ENCODE measurements around the gene ARHGAP28. TPM values are rescaled to one million over a fixed set of nuclear protein-coding genes. Genes with fewer than 3 reads are reported as not detected.
A peak's percentile ranks its signal among the peaks of the same experiment; 100 is the strongest.

The ARHGAP28 gene
- total and polyA plus RNA-seq, 12 donors, result 2.7 to 34.3 (median 7.3) TPM

- no peak for DNase-seq
- no peaks in the 10 kb centered on the region for H3K27me3 ChIP-seq
- intact Hi-C loops (cut with DNase I), result no loop called here
- no peak overlapping the region for H3K4me3 ChIP-seq
- TF ChIP-seq CTCF (IDR thresholded peaks at IDR 0.05), result no peak
- TF ChIP-seq POLR2A (IDR thresholded peaks at IDR 0.05), result no peak
- no peak overlapping the region for H3K27ac ChIP-seq
- no peaks in the 10 kb centered on the region for H3K9me3 ChIP-seq (replicated peaks in 1 of 3)
- H3K4me1 ChIP-seq (replicated peaks in 1 of 2), result peaks cover 0 to 3% of the 10 kb centered on the region in 2 donors
- WGBS, 4 donors, result 91 to 93% (median 92%) methylated on average over 5 of the region's 5 CpGs
- no peaks in the 10 kb centered on the region for H3K36me3 ChIP-seq (replicated peaks in 1 of 2)
Measured at GRCh38 chr18:6792391-6792790, 62.9 kb downstream of the ARHGAP28 start.

GRCh38 chr18:6793455-6793854, 63.9 kb downstream of the ARHGAP28 start:
- H3K36me3 ChIP-seq (replicated peaks in 1 of 2), result no peaks in the 10 kb centered on the region
- no peak overlapping the region for H3K27ac ChIP-seq
- WGBS, 4 donors, result 83 to 91% (median 91%) methylated on average over 5 of the region's 5 CpGs
- H3K4me3 ChIP-seq, result no peak overlapping the region
- H3K27me3 ChIP-seq, result no peaks in the 10 kb centered on the region
- no peak for TF ChIP-seq POLR2A (IDR thresholded peaks at IDR 0.05)
- no peak for TF ChIP-seq CTCF (IDR thresholded peaks at IDR 0.05)
- intact Hi-C loops (cut with DNase I), result no loop called here
- no peak for DNase-seq
- no peaks in the 10 kb centered on the region for H3K9me3 ChIP-seq (replicated peaks in 1 of 3)
- peaks cover 0 to 3% of the 10 kb centered on the region in 2 donors for H3K4me1 ChIP-seq (replicated peaks in 1 of 2)

- H3K9me3 ChIP-seq (replicated peaks in 1 of 3), result no peaks in the 10 kb centered on the region
- no peaks in the 10 kb centered on the region for H3K27me3 ChIP-seq
- DNase-seq, result no peak
- H3K27ac ChIP-seq, result no peak overlapping the region
- TF ChIP-seq CTCF (IDR thresholded peaks at IDR 0.05) (no peak), POLR2A (IDR thresholded peaks at IDR 0.05) (no peak)
- intact Hi-C loops (cut with DNase I), result no loop called here
- peaks cover 0 to 3% of the 10 kb centered on the region in 2 donors for H3K4me1 ChIP-seq (replicated peaks in 1 of 2)
- WGBS, 4 donors, result 68 to 75% (median 70%) methylated on average over 2 of the region's 2 CpGs
- no peak overlapping the region for H3K4me3 ChIP-seq
- H3K36me3 ChIP-seq (replicated peaks in 1 of 2), result no peaks in the 10 kb centered on the region
Measured at GRCh38 chr18:6793986-6794385, 64.5 kb downstream of the ARHGAP28 start.

GRCh38 chr18:6795307-6795706, 65.8 kb downstream of the ARHGAP28 start:
- Histone ChIP-seq H3K27ac (peak overlapping the region in 1 of 5 donors; percentile 29), H3K9me3 (replicated peaks in 1 of 3) (no peaks in the 10 kb centered on the region), H3K27me3 (no peaks in the 10 kb centered on the region), H3K36me3 (replicated peaks in 1 of 2) (no peaks in the 10 kb centered on the region), H3K4me1 (replicated peaks in 1 of 2) (no peaks in the 10 kb centered on the region), H3K4me3 (no peak overlapping the region)
- TF ChIP-seq CTCF (IDR thresholded peaks at IDR 0.05) (no peak), POLR2A (IDR thresholded peaks at IDR 0.05) (no peak)
- no peak for DNase-seq
- 64 to 81% (median 80%) methylated on average over 4 of the region's 4 CpGs for WGBS, 4 donors
- intact Hi-C loops (cut with DNase I), result no loop called here

All from adrenal gland (tissue), 12 donors.